ENCODE data around the gene ZNF574. TPM values are rescaled to one million over a fixed set of nuclear protein-coding genes. Genes with fewer than 3 reads are reported as not detected.
A peak's percentile ranks its signal among the peaks of the same experiment; 100 is the strongest.

The ZNF574 gene
- total and polyA plus RNA-seq, 5 experiments from 2014 or later, result 7.8 to 21.5 (median 18.3) TPM

DNA sequence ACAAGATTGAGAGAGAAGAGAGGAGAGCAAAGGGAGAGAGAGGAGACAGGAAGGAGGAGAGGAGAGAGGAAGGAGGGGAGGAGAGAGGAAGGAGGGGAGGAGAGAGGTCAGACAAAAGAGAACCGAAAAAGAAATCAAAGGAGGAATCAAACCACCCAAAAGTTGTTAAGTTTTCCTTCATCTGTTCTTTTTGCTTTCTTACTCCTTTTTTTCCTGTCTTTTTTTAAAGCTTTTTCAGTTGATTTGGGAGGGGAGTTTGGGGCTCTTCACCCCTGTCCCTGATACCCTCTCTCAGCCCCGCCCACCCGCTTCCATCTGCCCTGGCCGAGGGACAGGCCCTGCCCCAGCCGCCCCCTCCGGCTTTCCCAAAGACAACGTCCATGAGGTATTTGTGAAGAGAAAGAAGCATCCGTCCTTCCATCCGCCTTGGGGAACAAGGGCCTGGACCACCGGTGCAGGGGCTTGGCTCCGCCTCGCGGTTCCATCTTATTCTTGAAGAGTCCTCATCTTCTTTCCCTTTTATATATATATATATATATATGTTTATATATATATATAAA, 13.3 kb downstream of the ZNF574 start:
- DNase-seq (no peak), ATAC-seq (no peak)
- Mint-ChIP-seq H3K27ac (peak overlapping the region in 2 of 10 donors; percentile 45 to 78), H3K4me3 (no peak overlapping the region), H3K4me1 (peaks cover 11 to 46% (median 31%) of the 10 kb centered on the region in 4 donors), H3K27me3 (no peaks in the 10 kb centered on the region), H3K9me3 (no peaks in the 10 kb centered on the region), H3K36me3 (peaks cover 0 to 27% (median 5%) of the 10 kb centered on the region in 3 donors)
- POLR2A ChIA-PET, result no interaction called here

DNA sequence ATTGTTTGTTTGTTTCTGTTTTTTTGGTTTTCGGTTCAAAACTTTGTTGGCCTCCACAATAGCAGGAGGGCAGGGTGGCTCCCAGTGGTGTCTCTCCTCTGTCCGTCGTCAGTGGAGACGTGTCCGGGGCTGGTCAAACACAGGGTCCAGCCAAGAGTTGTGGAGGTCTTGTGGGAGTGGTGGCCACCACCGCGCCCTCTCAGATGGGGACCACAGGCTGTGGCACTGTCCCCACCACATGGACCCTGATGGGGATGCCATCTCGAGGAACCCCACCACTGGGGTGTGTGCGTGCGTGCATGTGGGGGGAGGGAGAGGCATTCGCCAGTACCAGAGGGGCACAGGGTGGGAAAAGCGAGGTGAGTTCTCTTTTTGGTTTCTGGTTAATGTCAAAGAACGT, 13.8 kb downstream of the ZNF574 start:
- peak overlapping the region in 4 of 10 donors; percentile 29 to 90 (median 52) for H3K27ac Mint-ChIP-seq

DNA sequence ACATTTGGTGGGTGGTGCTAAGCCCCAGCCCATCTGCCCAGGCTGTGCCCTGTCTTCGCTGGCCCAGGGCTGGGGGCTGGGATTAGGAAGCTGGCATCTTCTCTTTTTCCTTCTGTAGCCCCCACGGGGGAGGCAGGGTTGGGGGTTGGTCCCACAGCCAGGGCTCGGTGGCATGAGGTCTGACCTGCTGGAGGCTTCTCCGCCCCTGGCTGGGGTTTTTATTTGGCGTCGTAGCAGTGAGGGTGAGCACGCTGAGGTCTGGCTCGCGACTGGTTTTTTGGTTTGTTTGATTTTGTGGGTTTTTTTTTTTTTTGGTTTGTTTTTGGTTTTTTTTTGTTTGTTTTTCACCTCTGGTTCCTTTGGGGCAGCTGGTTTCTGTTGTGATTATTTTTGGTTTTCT, 14.7 kb downstream of the ZNF574 start:
- ATAC-seq, result peak in 1 of 2 donors; percentile 35

More for the DNA sequence above, 13.8 kb downstream of the ZNF574 start:
- no peak overlapping the region for H3K4me3 Mint-ChIP-seq
- H3K36me3 Mint-ChIP-seq, result peaks cover 0 to 31% (median 6%) of the 10 kb centered on the region in 3 donors
- no peaks in the 10 kb centered on the region for H3K27me3 Mint-ChIP-seq
- H3K9me3 Mint-ChIP-seq, result no peaks in the 10 kb centered on the region
- peaks cover 12 to 46% (median 31%) of the 10 kb centered on the region in 4 donors for H3K4me1 Mint-ChIP-seq
- DNase-seq (no peak), ATAC-seq (no peak)
- POLR2A ChIA-PET, result interaction anchor here (0.6 to 0.7 kb wide), 3 partner anchors 9 to 44 kb away, joined by 3 to 5 read pairs (median 4); no protein-coding TSS in a partner anchor

DNA sequence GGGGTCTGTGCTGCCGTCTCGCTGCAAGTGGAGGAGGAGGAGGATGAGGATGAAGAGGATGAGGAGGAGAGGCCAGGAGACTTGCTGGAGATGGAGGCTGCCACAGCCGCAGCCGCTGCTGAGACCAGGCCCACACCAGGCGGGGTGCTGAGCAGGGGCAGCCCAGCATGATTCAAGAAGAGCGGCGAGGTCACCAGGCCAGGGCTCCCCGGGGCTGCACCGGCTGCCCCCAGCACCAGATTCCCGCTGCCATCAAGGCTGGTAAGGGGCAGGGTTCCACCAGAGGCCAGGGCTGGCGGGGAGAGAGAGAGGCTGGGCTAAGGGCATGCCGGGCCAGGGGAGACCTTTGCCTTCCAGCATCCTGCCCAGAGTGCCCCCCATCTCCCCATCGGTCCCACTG, 15.3 kb downstream of the ZNF574 start:
- ATAC-seq, result no peak
- no peak for DNase-seq
- POLR2A ChIA-PET, result interaction anchor here (0.7 kb wide), 1 partner anchor 113 kb away, joined by 3 read pairs; no protein-coding TSS in a partner anchor
- H3K36me3 Mint-ChIP-seq, result peaks cover 0 to 38% (median 6%) of the 10 kb centered on the region in 3 donors
- H3K4me3 Mint-ChIP-seq, result peak overlapping the region in 2 of 10 donors; percentile 11 to 15
- peaks cover 11 to 46% (median 29%) of the 10 kb centered on the region in 4 donors for H3K4me1 Mint-ChIP-seq
- peak overlapping the region in 4 of 10 donors; percentile 47 to 90 (median 70) for H3K27ac Mint-ChIP-seq
- H3K9me3 Mint-ChIP-seq, result no peaks in the 10 kb centered on the region
- H3K27me3 Mint-ChIP-seq, result no peaks in the 10 kb centered on the region

More for the DNA sequence above, 14.7 kb downstream of the ZNF574 start:
- peak in 1 of 10 donors; percentile 23 for DNase-seq
- POLR2A ChIA-PET, result interaction anchor here (0.6 to 0.7 kb wide), 3 partner anchors 19 to 113 kb away, joined by 3 to 5 read pairs (median 4); no protein-coding TSS in a partner anchor
- Mint-ChIP-seq H3K36me3 (peaks cover 0 to 38% (median 6%) of the 10 kb centered on the region in 3 donors), H3K9me3 (no peaks in the 10 kb centered on the region), H3K4me3 (peak overlapping the region in 3 of 10 donors; percentile 15 to 59 (median 22)), H3K27me3 (no peaks in the 10 kb centered on the region), H3K4me1 (peaks cover 12 to 46% (median 29%) of the 10 kb centered on the region in 4 donors), H3K27ac (peak overlapping the region in 8 of 10 donors; percentile 47 to 90 (median 68))

DNA sequence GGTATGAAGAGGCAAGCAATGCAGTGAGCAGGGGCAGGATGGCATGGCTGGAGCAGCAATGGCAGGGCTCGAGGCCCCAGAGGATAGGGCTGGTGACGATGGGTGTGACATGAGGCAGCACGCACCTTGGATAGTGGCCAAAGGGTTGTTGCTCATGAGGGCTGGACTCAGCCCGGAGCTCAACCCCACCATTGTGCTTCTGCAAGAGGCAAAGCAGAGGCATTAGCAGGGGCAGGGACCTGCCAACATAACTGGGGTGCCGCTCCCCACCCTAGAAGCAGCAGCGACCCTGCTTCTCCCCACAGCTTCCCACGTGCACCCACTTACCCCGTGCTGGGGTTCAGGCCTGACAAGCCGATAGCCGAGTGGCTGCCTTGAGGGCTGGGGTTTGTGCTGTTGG, 15.8 kb downstream of the ZNF574 start:
- H3K9me3 Mint-ChIP-seq, result no peaks in the 10 kb centered on the region
- H3K27me3 Mint-ChIP-seq, result no peaks in the 10 kb centered on the region
- no peak overlapping the region for H3K4me3 Mint-ChIP-seq
- H3K4me1 Mint-ChIP-seq, result peaks cover 11 to 46% (median 29%) of the 10 kb centered on the region in 4 donors
- POLR2A ChIA-PET, result interaction anchor here (0.7 kb wide), 1 partner anchor 17 kb away, joined by 3 read pairs; no protein-coding TSS in a partner anchor
- no peak for DNase-seq
- no peak for ATAC-seq
- peak overlapping the region in 1 of 10 donors; percentile 46 for H3K27ac Mint-ChIP-seq
- H3K36me3 Mint-ChIP-seq, result peaks cover 3 to 42% (median 6%) of the 10 kb centered on the region in 3 donors

DNA sequence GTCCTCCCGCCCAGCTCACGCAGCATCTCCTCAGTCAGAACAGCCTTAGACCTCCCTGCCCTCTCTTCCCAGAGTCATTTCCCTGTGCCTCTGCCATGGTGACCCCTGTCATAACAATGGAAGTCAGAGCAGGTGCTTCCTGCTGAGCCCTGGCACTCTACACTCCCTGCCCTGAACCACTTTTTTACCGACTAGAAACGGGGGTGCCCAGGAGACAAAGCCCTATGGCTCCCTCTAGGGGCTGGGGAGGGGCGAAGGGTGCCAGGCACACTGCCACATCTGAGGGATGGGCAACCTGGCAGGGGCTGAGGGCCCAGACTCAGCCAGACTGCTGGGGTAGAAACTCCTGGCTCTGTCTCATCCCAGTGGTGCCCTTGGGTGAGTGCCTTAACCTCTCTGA, 16.4 kb downstream of the ZNF574 start:
- Mint-ChIP-seq H3K4me3 (peak overlapping the region in 1 of 10 donors; percentile 10), H3K36me3 (peaks cover 5 to 47% (median 6%) of the 10 kb centered on the region in 3 donors), H3K27ac (peak overlapping the region in 7 of 10 donors; percentile 16 to 81 (median 62)), H3K27me3 (no peaks in the 10 kb centered on the region), H3K9me3 (no peaks in the 10 kb centered on the region), H3K4me1 (peaks cover 11 to 46% (median 27%) of the 10 kb centered on the region in 4 donors)
- POLR2A ChIA-PET, result interaction anchor here (0.7 kb wide), 1 partner anchor 17 kb away, joined by 3 read pairs; no protein-coding TSS in a partner anchor
- ATAC-seq, result peak; percentile 65
- DNase-seq, result peak in 4 of 10 donors; percentile 24 to 40 (median 32)

DNA sequence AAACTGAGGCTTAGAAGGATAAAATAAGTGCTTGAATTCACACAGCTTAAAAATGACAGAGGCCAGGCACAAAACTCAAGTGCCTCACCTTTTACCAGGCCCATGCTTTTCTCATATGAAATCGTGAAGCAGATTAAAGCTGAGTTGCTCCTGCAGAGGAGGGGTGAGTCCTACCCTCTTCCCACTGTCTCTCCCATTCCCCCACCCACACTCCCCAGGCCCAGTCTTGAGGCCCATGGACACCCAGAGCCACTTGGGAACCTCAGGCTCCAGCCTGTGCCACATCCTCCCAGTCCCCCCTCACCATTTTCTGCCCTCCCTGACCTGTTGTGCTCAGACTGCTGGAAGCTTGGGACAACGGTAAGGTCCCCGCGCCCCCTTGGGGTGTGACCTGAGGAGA, 17.5 kb downstream of the ZNF574 start:
- no peaks in the 10 kb centered on the region for H3K27me3 Mint-ChIP-seq
- peaks cover 10 to 34% (median 26%) of the 10 kb centered on the region in 4 donors for H3K4me1 Mint-ChIP-seq
- no peaks in the 10 kb centered on the region for H3K9me3 Mint-ChIP-seq
- POLR2A ChIA-PET, result interaction anchor here (1.0 kb wide), 1 partner anchor 18 kb away, joined by 3 read pairs; the partner anchor contains the start of gene ZNF574
- DNase-seq (no peak), ATAC-seq (no peak)
- H3K4me3 Mint-ChIP-seq, result no peak overlapping the region
- no peak overlapping the region for H3K27ac Mint-ChIP-seq
- peaks cover 5 to 56% (median 6%) of the 10 kb centered on the region in 3 donors for H3K36me3 Mint-ChIP-seq

DNA sequence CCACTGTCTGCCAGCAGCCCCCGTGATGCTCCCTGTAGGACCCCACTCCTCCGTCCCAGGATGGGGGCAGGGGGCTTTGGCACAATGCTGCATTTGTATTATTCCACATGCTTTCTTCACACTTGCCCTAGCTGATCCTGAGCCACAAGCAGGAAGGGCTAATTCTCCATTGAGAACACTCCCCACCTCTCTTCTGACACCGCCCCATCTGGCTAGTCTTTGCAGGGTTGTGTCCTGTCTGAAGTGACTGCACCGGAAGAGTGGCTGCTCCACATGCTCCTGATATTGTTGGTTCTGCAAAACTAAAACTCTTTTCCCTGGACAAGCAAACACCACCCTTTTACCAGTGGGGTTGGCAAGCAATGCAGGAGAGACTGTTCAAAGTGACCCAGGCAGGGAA, 18.0 kb downstream of the ZNF574 start:
- POLR2A ChIA-PET, result interaction anchor here (1.0 kb wide), 1 partner anchor 18 kb away, joined by 3 read pairs; the partner anchor contains the start of gene ZNF574
- ATAC-seq (no peak), DNase-seq (no peak)
- Mint-ChIP-seq H3K27me3 (no peaks in the 10 kb centered on the region), H3K27ac (peak overlapping the region in 2 of 10 donors; percentile 29 to 46), H3K4me3 (no peak overlapping the region), H3K9me3 (no peaks in the 10 kb centered on the region), H3K36me3 (peaks cover 5 to 60% (median 7%) of the 10 kb centered on the region in 3 donors), H3K4me1 (peaks cover 8 to 30% (median 23%) of the 10 kb centered on the region in 4 donors)

DNA sequence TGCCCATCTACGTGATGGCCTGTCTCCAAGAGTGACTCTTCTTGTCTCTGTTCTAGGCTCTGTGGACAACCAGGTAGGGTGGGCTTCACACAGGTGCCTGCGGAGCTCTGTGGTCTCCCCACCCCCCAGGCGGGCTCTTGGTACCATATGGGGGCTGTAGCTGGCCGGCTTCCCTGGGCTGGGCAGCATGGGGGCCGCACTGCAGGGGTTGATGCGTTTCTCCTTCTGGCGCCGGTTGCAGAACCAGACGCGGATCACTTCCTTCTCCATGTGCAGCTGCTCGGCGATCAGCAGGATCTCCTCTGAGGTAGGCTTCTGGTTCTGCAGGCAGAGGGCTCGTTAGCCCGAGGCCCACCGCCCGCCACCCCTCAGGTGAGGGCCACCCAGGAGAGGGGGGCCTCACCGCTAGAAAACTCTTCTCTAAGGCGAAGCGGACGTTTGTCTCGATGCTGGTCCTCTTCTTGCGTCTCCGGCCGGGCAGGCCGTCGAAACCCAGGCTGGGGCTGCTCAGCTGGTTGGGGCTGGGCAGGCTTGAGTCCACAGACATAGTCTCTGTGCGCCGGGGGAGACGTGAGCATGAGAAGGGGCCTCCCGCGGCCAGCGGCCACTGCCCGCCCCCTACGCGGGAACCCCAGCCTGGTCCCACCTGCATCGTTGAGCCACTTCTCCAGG, 19.3 kb downstream of the ZNF574 start:
- ATAC-seq, result no peak
- POLR2A ChIA-PET, result interaction anchor here (2.1 kb wide), 1 partner anchor 14 kb away, joined by 6 read pairs; no protein-coding TSS in a partner anchor
- Mint-ChIP-seq H3K27ac (no peak overlapping the region), H3K36me3 (peaks cover 5 to 66% (median 8%) of the 10 kb centered on the region in 3 donors), H3K4me3 (no peak overlapping the region), H3K4me1 (peaks cover 8 to 17% (median 13%) of the 10 kb centered on the region in 4 donors), H3K9me3 (no peaks in the 10 kb centered on the region), H3K27me3 (no peaks in the 10 kb centered on the region)
- DNase-seq, result no peak

DNA sequence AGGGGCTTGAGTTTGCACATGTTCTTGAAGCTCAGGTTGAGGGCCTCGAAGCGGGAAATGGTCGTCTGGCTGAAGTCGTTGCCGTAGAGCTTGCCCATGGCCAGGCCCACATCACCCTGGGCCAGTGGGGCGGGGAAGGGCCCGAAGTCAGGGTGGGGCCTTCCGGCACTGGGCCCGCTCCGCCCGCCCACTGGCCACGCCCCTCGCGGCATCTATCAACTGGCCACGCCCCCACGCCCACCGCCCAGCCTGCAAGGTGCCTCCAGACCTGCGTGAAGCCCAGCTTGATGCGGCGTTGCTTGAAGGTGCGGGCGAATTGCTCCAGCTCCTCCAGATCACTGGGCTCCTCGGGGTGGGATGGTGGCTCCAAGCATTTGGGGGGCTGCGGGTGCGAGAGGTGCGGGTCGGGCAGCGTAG, 19.9 kb downstream of the ZNF574 start:
- H3K27me3 Mint-ChIP-seq, result no peaks in the 10 kb centered on the region
- H3K4me1 Mint-ChIP-seq, result peaks cover 5 to 11% (median 8%) of the 10 kb centered on the region in 4 donors
- no peaks in the 10 kb centered on the region for H3K9me3 Mint-ChIP-seq
- H3K4me3 Mint-ChIP-seq, result no peak overlapping the region
- peaks cover 5 to 63% (median 8%) of the 10 kb centered on the region in 3 donors for H3K36me3 Mint-ChIP-seq
- POLR2A ChIA-PET, result interaction anchor here (1.1 to 2.1 kb wide), 2 partner anchors 12 to 14 kb away, joined by 5 to 6 read pairs; no protein-coding TSS in a partner anchor
- ATAC-seq (no peak), DNase-seq (no peak)
- H3K27ac Mint-ChIP-seq, result no peak overlapping the region

DNA sequence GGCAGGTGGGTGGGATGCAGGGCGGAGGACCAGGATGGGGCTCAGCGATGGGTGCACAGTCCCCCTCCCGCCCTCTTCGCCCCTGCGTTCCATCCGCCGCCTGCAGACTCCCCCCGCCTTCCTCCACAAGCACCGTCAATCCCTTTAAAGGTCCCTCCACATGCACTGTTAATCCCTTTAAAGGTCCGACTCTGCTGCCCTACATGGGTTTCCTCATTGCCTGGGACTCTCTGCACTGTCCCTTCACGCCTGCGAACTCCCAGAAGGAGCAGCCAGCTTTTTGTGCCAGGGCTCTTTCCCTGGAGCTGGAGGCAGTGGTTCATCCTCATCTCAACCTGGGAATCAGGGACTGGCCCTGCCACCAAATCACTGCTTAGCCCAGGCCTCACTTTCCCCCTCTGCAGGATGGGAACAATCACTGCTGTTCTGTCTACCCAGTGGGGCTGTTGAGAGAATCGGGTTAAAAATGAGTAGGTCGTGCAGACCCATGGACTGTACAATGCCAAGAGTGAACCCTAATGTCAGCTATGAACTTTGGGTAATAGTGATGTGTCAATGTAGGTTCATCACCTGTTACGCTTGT, 20.4 kb downstream of the ZNF574 start:
- DNase-seq, result no peak
- Mint-ChIP-seq H3K36me3 (peaks cover 5 to 61% (median 11%) of the 10 kb centered on the region in 3 donors), H3K27me3 (no peaks in the 10 kb centered on the region), H3K4me1 (peaks cover 3 to 6% (median 5%) of the 10 kb centered on the region in 4 donors), H3K9me3 (no peaks in the 10 kb centered on the region), H3K27ac (no peak overlapping the region), H3K4me3 (no peak overlapping the region)
- POLR2A ChIA-PET, result interaction anchor here (1.1 to 2.1 kb wide), 2 partner anchors 11 to 15 kb away, joined by 5 to 6 read pairs; no protein-coding TSS in a partner anchor
- no peak for ATAC-seq

DNA sequence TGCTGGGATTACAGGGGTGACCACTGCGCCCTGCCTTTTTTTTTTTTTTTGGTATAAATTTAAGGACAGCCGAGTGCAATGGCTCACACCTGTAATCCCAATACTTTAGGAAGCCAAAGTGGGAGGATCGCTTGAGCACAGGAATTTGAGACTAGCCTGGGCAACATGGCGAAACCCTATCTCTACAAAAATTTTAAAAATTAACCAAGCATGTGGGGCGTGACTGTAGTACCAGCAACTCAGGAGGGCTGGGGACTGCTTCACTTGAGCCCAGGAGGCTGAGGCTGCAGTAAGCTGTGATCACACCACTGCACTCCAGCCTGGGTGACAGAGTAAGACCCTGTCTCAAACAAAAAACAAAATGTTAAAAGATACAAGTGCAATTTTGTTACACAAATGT, 21.5 kb downstream of the ZNF574 start:
- Mint-ChIP-seq H3K9me3 (no peaks in the 10 kb centered on the region), H3K27ac (no peak overlapping the region), H3K36me3 (peaks cover 5 to 58% (median 11%) of the 10 kb centered on the region in 3 donors), H3K4me1 (peaks cover 0 to 2% (median 1%) of the 10 kb centered on the region in 4 donors), H3K4me3 (no peak overlapping the region), H3K27me3 (no peaks in the 10 kb centered on the region)
- POLR2A ChIA-PET, result no interaction called here
- ATAC-seq (no peak), DNase-seq (no peak)
